MG63 (cell line): Measurements from ENCODE around the gene MTMR3. TPM values are rescaled to one million over a fixed set of nuclear protein-coding genes. Genes with fewer than 3 reads are reported as not detected.
A peak's percentile ranks its signal among the peaks of the same experiment; 100 is the strongest.

Experiments used
- DNase-seq: peaks from one replicate; pipeline ENCODE4 v3.0.0-alpha.2; 2020
- H3K27me3 ChIP-seq: fragments of 250-450 bp; sonication (Bioruptor Pico); 2 replicates; pipeline ENCODE4 v1.5.1; 2020; ENCODE audit warnings: mild to moderate bottlenecking, moderate library complexity
- H3K36me3 ChIP-seq: fragments of 250-450 bp; sonication (Bioruptor Pico); 2 replicates; pipeline ENCODE4 v1.5.1; 2020; ENCODE audit warnings: mild to moderate bottlenecking, moderate library complexity
- H3K4me3 ChIP-seq: fragments of 250-450 bp; sonication (Bioruptor Pico); 2 replicates; pipeline ENCODE4 v1.5.1; 2020; ENCODE audit warnings: mild to moderate bottlenecking, moderate library complexity
- H3K9me3 ChIP-seq: fragments of 250-450 bp; sonication (Bioruptor Pico); 2 replicates; pipeline ENCODE4 v1.5.1; 2020; ENCODE audit warnings: mild to moderate bottlenecking, moderate library complexity
- total RNA-seq: library from RNA; depleted of rRNA; stranded (reverse); fragments of >200 nt; shearing (Covaris generic); gene quantifications from 2 replicates; pipeline ENCODE4 v1.2.3, GENCODE V29; 2014; ENCODE audit warnings: low replicate concordance

MTMR3 gene
- total RNA-seq, 1 experiment from 2014 or later: 12.9 TPM

DNA sequence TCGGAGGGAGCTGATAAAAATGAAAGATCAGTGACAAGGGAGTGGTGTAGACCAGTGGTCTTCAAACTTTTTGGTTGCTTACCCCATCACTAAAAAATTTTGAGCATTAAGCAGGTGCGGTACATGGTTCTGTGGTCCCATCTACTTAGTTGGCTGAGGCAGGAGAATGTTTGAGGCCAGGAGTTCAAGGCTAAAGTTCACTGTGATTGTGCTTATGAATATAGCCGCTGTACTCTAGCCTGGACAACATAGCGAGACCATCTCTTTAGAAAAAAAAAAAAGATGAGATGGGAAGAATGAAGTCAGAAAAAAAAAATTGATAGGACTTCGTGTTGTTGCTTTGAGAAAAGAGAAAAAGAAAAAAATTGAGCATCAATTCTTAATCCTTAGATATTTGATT, 7.8 kb downstream of the MTMR3 start:
- no peak overlapping the region for H3K4me3 ChIP-seq
- DNase-seq: no peak
- no peaks in the 10 kb centered on the region; the same call in 1 of the 2 replicates for H3K36me3 ChIP-seq
- no peaks in the 10 kb centered on the region for H3K9me3 ChIP-seq
- no peaks in the 10 kb centered on the region for H3K27me3 ChIP-seq

DNA sequence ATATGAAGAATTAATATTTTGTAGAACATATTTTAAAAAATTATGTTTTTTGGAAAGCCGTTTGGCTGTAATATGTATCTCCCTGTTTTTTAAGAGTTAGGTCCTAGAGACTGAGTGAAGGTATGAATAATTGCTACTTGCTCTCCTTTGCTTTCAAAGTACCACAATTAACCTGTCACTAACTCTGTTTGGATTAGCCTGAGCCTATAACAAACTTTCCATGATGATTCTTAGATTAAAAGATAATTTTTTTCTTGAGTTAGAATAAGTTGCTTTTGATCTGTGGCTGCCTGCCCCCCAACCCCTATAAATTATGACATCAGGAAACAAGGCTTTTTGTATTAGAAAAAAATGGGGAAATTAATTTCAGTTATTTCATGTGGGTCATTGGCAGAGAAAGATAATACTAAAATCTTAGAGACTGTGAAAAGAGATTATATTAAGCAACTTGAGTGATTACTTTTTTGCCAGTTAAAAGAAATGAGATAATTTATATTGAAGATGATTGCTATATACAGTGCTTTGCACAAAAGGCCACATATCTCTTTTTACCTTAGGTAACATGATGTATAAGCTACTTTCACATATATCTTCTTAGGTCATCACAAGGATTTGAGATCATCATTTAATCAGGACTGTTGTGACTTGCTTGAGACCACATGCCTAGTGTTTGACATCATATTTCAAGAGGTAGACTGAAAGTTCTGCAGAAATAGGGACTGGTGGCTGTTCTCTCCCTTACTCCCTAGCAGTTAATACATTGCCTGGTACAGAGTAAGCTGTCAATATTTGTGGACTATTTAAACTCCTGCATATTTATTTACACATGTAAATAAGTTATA, 9.6 kb downstream of the MTMR3 start:
- no peaks in the 10 kb centered on the region for H3K9me3 ChIP-seq
- no peak for DNase-seq
- H3K4me3 ChIP-seq: no peak overlapping the region
- H3K36me3 ChIP-seq: no peaks in the 10 kb centered on the region
- H3K27me3 ChIP-seq: no peaks in the 10 kb centered on the region

DNA sequence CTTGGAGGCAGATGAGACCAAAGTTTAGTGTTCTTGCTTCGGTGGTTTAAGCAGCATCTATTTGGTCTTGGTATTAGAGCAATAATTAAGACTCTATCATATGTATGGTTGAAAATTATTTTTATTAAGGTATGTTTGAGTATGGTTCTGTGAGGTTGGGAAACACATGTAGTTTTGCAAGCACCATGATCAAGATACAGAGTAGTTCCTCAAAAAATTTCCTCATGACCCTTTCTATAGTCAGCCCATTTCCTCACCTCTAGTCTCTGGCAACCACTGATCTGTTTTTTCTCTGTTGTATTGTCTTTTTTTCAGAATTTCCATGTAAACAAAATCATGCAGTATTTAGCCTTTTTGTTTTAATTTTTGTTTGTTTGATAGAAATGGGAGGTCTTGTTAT, 18.4 kb downstream of the MTMR3 start:
- Histone ChIP-seq H3K36me3 (no peaks in the 10 kb centered on the region), H3K4me3 (no peak overlapping the region), H3K9me3 (no peaks in the 10 kb centered on the region), H3K27me3 (no peaks in the 10 kb centered on the region)
- DNase-seq: no peak

DNA sequence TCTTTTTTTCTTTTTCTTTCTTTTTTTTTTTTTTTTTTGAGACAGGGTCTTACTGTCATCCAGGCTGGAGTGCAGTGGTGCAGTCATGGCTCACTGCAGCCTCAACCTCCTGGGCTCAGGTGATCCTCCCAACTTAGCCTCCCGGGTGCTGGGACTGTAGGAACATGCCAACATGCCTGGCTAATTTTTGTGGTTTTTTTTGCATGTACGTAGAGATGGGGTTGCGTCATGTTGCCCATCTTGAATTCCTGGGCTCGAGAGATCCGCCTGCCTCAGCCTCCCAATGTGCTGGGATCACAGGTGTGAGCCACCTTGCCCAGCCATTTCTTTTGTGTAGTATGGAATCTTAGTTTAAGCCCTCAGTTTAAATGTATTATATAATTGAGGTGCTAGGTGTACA, 20.4 kb downstream of the MTMR3 start:
- no peak overlapping the region for H3K4me3 ChIP-seq
- no peaks in the 10 kb centered on the region for H3K27me3 ChIP-seq
- H3K36me3 ChIP-seq: no peaks in the 10 kb centered on the region
- H3K9me3 ChIP-seq: no peaks in the 10 kb centered on the region
- no peak for DNase-seq

DNA sequence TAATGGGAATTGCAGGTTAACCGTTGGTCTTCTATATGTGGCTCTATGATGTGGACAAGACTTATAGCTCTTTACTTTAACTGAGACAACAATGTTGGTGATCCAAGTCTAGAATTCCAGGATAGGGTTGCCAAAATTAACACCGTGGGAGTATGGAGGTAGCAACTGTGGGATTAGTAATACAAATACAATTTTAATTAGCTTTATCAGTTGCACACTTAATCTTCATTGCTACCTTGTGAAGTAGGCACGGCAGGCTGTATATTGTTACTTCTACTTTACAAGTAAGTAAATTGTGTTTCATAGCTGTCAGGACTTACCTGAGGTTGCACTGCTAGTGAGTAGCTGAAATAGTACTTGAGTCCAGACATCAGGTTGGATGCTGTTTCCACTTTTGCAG, 21.0 kb downstream of the MTMR3 start:
- H3K27me3 ChIP-seq: no peaks in the 10 kb centered on the region
- no peak overlapping the region for H3K4me3 ChIP-seq
- DNase-seq: no peak
- no peaks in the 10 kb centered on the region for H3K9me3 ChIP-seq
- H3K36me3 ChIP-seq: no peaks in the 10 kb centered on the region

DNA sequence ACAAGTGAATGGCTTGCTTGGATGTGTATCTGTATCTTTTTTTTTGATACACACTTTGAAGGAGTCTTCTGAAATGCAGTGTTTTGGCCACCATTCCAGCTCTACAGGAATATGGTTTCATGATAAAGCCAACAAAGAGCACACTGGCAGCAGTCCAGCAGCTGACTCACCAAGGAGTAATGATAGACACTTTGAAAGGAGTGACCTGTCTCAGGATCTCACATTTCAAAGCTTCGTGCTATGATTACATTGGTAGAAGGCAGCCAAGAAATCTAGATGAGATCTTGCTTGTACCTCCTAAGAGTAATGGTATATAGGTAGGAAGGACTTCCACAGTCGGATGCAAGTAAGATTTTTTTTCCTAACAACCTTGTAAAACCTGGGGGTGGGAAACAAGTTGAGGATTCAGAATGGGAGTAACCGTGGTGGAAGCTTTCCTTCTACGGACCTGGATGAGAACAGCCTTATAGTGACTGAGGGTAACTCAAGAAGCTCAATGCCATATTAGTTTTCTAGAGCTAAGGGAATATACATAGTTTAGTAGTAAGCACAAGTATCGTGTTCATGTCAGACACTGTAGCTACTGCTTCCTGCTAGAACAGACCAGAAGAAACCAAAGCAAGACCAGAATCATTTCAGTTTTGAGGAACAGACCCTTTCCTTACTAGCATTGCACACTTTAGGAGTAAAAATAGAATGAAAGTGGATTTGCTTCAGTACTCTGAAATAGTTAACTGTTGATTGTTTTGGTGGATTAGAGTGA, 25.0 kb downstream of the MTMR3 start:
- no peaks in the 10 kb centered on the region for H3K36me3 ChIP-seq
- H3K4me3 ChIP-seq: no peak overlapping the region
- DNase-seq: peak; percentile 93
- H3K27me3 ChIP-seq: no peaks in the 10 kb centered on the region
- no peaks in the 10 kb centered on the region for H3K9me3 ChIP-seq

DNA sequence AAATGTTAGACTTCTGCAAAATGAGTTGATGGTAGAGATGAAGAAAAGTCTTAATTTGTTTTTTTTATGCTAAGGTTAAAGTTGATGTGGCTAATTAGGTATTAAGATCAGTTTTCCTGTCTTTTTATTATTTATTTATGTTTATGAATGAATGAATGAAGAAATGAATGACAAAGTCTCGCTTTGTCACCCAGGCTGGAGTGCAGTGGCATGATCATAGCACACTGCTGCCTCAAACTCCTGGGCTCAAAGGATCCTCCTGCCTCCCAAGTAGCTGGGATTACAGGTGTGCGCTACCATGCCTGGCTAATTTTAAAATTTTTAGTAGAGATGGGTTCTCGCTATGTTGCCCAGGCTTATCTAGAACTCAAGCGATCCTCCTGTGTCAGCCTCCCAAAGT, 29.2 kb downstream of the MTMR3 start:
- DNase-seq: no peak
- no peaks in the 10 kb centered on the region for H3K27me3 ChIP-seq
- no peaks in the 10 kb centered on the region for H3K9me3 ChIP-seq
- H3K4me3 ChIP-seq: no peak overlapping the region
- H3K36me3 ChIP-seq: no peaks in the 10 kb centered on the region

DNA sequence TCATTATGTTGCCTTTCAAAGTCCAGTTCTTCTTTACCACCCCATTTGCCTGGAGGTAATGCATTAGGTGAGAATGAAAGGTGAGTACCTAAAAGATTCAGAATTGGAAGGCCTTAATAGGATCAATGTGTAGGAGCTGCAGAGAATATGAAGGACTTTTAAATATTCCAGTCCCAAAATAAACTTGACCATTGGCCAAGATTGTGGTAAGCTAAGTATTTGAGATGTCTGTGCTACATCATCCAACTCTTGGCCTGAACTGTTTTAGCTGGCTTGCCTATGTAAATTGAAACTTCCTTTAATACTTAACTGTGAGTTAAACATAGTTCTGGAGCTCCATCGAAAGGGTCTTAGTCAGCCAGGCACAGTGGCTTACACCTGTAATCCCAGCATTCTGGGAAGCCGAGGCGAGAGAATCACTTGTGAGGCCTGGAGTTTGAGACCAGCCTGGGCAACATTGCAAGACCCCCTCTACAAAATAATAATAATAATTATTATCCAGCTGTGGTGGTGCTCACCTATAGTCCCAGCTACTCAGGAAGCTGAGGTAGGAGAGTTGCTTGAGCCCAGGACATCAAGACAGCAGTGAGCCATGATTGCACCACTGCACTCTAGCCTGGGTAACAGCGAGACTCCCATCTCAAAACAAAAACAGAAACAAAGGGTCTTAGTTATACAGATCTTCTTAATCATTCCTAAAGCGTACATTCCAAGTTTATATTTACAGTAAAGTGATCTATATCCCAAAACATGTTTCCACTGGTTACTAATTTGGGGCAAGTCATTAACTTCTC, 29.8 kb downstream of the MTMR3 start:
- peak; percentile 44 for DNase-seq
- H3K27me3 ChIP-seq: no peaks in the 10 kb centered on the region
- H3K4me3 ChIP-seq: no peak overlapping the region
- no peaks in the 10 kb centered on the region for H3K36me3 ChIP-seq
- no peaks in the 10 kb centered on the region for H3K9me3 ChIP-seq

DNA sequence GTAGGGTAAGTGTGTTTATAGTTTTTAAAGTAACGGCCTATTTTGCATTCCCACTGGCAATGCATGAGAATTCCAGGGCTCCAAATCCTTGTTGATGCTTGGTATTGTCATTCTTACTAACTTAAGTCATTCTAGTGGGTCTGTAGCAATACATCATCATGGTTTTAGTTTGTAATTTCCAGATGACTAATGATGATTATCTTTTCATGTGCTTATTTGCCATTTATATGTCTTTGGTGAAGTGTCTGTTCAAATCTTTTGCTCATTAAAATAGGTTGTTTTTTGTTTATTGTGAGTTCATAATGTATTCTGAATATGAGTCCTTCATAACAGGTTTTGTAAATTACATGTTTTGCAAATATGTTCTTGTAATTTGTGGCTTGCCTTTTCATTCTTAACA, 31.2 kb downstream of the MTMR3 start:
- Histone ChIP-seq H3K9me3 (no peaks in the 10 kb centered on the region), H3K36me3 (no peaks in the 10 kb centered on the region), H3K27me3 (no peaks in the 10 kb centered on the region), H3K4me3 (no peak overlapping the region)
- DNase-seq: peak; percentile 30

DNA sequence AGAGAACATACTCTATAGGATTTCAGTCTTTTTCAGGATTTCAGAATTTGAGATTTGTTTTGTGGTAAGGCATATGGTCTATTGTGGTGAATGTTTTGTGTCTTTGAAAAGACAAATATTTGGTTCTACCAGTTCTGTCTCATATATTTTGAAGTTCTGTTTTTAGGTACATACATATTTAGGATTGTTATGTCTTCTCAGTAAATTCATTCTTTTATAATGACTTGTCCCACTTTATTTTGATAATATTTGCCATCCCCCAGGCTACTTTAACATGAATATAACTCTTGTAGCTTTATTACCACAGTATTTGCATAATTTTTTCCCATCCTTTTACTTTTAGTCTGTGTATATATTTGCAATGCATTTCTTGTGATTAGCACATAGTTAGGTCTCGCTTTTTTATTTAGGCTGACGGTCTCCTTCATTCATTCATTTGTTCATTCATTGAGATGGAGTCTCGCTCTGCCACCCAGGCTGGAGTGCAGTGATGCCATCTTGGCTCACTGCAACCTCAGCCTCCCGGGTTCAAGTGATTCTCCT, 32.1 kb downstream of the MTMR3 start:
- H3K36me3 ChIP-seq: no peaks in the 10 kb centered on the region
- no peaks in the 10 kb centered on the region for H3K27me3 ChIP-seq
- DNase-seq: no peak
- no peaks in the 10 kb centered on the region for H3K9me3 ChIP-seq
- H3K4me3 ChIP-seq: no peak overlapping the region

DNA sequence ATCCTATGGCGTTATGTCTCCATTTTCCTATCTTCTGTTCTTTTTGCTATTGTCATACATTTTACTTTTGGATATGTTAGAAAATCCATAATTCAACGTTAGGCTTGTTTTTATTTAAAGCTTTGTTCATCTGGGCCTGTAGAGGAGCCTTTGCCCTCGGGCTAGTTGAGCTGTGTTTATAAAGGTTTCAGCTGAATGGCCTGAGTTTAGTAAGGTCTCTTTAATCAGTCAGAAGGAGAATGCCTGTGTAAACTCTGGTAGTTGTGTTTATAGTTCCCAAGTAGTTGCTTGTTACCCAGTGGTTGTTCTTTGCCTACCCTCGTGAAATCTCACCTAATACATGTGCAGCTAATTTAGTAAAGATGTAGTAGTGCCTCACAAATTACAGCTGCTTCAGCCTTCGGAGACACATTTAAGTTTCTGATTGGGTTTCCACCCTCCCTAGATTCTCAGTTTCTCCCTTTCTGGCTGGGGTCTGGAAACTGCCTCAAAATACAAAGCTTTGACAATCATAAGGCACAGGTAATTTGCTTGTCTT, 33.1 kb downstream of the MTMR3 start:
- DNase-seq: no peak
- Histone ChIP-seq H3K4me3 (no peak overlapping the region), H3K27me3 (no peaks in the 10 kb centered on the region), H3K36me3 (no peaks in the 10 kb centered on the region), H3K9me3 (no peaks in the 10 kb centered on the region)

DNA sequence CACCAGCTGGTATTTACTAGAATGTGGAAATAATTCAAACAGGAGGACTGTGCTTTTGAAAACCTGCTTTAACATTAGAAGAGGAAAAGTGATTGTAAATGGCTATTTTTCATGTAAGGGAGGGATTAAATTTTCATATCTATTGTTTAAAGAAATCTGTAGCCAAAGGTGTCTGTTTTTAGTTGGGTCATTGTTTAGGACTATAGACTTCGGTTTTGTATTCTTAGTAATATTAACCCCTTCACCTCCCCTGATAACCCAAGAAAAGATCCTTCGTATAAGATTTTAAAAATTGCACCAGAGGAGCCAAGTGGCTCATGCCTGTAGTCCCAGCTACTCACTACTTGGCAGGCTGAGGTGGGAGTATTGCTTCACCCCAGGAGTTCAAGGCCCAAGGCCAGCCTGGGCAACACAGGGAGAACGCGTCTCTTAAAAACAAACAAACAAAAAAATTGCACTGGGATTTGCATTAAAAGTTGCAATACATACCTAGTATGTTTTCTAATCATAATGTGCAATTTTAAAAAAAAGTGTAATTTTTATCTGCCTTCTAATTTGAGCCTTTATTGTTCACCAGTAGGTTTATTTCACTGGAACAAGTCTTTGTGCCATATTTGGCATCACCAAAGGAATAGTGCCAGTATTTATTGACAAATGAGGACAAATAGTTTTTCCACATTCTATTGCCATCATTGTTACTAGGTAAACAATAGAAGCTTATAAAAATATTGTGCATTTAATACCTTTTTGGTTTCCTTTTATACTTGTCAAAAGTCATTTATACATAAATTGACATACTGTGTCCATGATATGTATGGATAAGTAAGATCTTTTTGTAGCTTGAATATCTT, 34.3 kb downstream of the MTMR3 start:
- Histone ChIP-seq H3K27me3 (no peaks in the 10 kb centered on the region), H3K4me3 (no peak overlapping the region), H3K9me3 (no peaks in the 10 kb centered on the region), H3K36me3 (no peaks in the 10 kb centered on the region)
- peak; percentile 84 for DNase-seq

DNA sequence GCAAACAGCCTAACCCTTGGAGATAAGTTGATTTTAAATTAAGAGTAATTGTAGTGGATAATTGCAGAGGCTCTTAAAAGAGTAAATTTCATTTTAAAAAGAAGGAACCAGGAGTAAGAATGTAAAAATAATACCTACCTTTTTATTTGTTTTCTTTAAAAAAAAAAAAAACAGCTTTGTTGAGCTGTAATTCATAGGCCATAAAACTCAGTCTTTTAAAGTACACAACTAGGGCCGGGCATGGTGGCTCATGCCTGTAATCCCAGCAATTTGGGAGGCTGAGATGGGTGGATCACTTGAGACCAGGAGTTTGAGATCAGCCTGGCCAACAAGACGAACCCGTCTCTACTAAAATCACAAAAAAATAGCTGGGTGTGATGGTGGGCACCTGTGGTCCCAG, 42.4 kb downstream of the MTMR3 start:
- Histone ChIP-seq H3K4me3 (no peak overlapping the region), H3K9me3 (no peaks in the 10 kb centered on the region), H3K36me3 (no peaks in the 10 kb centered on the region), H3K27me3 (no peaks in the 10 kb centered on the region)
- no peak for DNase-seq

DNA sequence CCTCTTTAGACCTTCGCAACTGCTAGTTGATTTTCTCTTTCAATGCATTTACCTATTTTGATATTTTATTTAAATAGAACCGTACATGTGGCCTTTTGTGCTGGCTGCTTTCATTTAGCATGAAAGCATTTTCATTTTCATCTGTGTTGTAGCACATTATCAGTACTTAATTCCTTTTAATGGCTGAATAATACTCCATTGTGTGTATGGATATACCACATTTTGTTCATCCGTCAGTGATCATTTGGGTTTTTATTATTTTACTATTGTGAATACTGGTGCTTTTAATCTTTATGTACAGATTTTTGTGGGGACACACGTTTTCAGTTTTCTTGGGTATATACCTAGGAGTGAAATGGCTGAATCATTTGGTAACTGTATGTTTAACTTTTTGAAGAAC, 43.1 kb downstream of the MTMR3 start:
- H3K4me3 ChIP-seq: no peak overlapping the region
- no peaks in the 10 kb centered on the region for H3K9me3 ChIP-seq
- H3K36me3 ChIP-seq: no peaks in the 10 kb centered on the region
- H3K27me3 ChIP-seq: no peaks in the 10 kb centered on the region
- DNase-seq: no peak

DNA sequence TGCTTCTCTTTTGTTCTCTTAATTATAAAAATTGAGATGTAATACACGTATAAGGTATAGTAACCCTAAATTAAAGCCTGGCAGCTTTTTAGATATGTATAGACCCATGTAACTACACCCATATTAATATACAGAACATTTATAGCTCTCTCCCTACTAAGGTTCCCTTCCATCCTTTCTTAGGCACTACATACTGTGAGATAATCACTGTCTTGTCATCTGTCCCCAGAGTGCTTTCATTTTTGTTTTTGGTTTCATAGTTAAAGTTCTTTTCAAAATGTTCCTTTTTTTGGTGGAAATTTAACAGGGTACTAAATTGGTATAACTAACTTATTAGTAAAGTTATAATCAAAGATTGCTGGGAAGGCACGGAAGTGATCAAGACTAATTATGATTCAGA, 49.2 kb downstream of the MTMR3 start:
- Histone ChIP-seq H3K36me3 (no peaks in the 10 kb centered on the region), H3K4me3 (no peak overlapping the region), H3K27me3 (no peaks in the 10 kb centered on the region), H3K9me3 (no peaks in the 10 kb centered on the region)
- DNase-seq: no peak

DNA sequence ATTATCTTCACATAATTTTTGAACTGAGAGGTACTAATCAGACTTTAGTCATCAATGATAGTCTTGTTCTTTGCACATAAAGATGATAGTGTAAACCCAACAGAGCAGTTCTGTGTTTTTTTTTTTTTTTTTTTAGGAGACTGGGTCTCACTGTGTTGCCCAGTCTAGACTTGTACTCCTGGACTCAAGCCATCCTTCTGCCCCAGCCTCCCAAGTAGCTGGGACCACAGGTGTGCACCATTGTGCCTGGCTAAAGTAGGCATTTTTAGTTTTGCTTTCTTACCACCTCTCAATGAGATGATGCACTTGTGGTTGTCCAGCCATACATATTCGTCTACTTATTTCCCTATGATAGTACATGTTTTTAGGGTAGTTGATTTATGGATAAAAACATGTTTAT, 50.6 kb downstream of the MTMR3 start:
- H3K27me3 ChIP-seq: no peaks in the 10 kb centered on the region
- H3K9me3 ChIP-seq: no peaks in the 10 kb centered on the region
- no peak overlapping the region for H3K4me3 ChIP-seq
- DNase-seq: no peak
- no peaks in the 10 kb centered on the region for H3K36me3 ChIP-seq
